ENCODE results near the gene C12orf54.
"Not testable (repeated sequence)": the region's sequence is repeated elsewhere in the genome, so short reads cannot be mapped to it uniquely, and the experiment has no call there.

DNA sequence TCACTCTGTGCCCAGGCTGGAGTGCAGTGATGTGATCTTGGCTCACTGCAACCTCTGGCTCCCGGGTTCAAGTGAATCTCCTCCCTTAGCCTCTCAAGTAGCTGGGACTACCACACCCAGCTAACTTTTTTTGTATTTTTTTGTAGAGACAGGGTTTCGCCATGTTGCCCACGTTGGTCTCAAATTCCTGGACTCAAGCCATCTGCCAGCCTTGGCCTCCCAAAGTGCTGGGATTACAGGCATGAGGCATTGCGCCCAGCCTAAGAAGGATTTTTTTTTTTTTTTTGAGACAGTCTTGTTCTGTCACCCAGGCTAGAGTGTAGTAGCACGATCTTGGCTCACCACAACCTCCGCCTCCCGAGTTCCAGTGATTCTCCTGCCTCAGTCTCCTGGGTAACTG, 7.2 kb downstream of the C12orf54 start:
- TF ChIP-seq, protein P1, sequence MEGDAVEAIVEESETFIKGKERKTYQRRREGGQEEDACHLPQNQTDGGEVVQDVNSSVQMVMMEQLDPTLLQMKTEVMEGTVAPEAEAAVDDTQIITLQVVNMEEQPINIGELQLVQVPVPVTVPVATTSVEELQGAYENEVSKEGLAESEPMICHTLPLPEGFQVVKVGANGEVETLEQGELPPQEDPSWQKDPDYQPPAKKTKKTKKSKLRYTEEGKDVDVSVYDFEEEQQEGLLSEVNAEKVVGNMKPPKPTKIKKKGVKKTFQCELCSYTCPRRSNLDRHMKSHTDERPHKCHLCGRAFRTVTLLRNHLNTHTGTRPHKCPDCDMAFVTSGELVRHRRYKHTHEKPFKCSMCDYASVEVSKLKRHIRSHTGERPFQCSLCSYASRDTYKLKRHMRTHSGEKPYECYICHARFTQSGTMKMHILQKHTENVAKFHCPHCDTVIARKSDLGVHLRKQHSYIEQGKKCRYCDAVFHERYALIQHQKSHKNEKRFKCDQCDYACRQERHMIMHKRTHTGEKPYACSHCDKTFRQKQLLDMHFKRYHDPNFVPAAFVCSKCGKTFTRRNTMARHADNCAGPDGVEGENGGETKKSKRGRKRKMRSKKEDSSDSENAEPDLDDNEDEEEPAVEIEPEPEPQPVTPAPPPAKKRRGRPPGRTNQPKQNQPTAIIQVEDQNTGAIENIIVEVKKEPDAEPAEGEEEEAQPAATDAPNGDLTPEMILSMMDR (IDR thresholded peaks at IDR 0.05; ENCODE audit: extremely low read depth in 1 of 2, insufficient read depth in 1 of 2, low read depth in 1 of 2, low read length in 2 of 2): not testable (repeated sequence)
- TF ChIP-seq EZH2 (IDR thresholded peaks at IDR 0.05; ENCODE audit: borderline replicate concordance, low read depth, low read length, severe bottlenecking); POLR2AphosphoS5 (IDR thresholded peaks at IDR 0.05; ENCODE audit: insufficient read depth, low read depth, low read length); MYC (IDR thresholded peaks at IDR 0.05; ENCODE audit: low read depth, low read length); POLR2A (IDR thresholded peaks at IDR 0.05; ENCODE audit: low read depth, low read length); FOS (IDR thresholded peaks at IDR 0.05; ENCODE audit: borderline replicate concordance, insufficient read depth, low read length); GATA2 (IDR thresholded peaks at IDR 0.05; ENCODE audit: insufficient read depth, insufficient read length, low read depth, low read length): not testable (repeated sequence)
- TF ChIP-seq, protein P2, sequence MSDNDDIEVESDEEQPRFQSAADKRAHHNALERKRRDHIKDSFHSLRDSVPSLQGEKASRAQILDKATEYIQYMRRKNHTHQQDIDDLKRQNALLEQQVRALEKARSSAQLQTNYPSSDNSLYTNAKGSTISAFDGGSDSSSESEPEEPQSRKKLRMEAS (IDR thresholded peaks at IDR 0.05; ENCODE audit: insufficient read depth, insufficient read length): not testable (repeated sequence)

Data from endothelial cell of umbilical vein (primary cell).